PC-3 (cell line): ENCODE measurements around the gene CELF6. TPM values are rescaled to one million over a fixed set of nuclear protein-coding genes. Genes with fewer than 3 reads are reported as not detected.
A peak's percentile ranks its signal among the peaks of the same experiment; 100 is the strongest.

Experiments used
- ATAC-seq: fragments of 200-7000 bp; cut with Tn5 transposase; 2 replicates; pipeline ENCODE4 v1.9.1; 2020; ENCODE audit warnings: mild to moderate bottlenecking, moderate library complexity
- BruUV-seq: library from RNA; stranded (reverse); fragments of 400-500 nt; replicated peaks from 2 replicates; lab custom pipeline; 2021; lab: Mats Ljungman, UMichigan
- CTCF ChIA-PET: fragments of 300-600 bp; sonication (Branson Sonifier 250); formaldehyde crosslinking; loops from one replicate; lab custom pipeline; 2022; ENCODE audit warnings: antibody characterized with exemption; lab: Charles Lee
- POLR2A ChIA-PET: fragments of 300-600 bp; sonication (Branson Sonifier 250); formaldehyde crosslinking; loops from one replicate; lab custom pipeline; 2022; ENCODE audit warnings: antibody characterized with exemption; ENCODE audit not compliant: unreplicated experiment; lab: Charles Lee
- DNase-seq: peaks from one replicate; pipeline ENCODE4 v3.0.0-alpha.2; 2015
- H2AFZ ChIP-seq: fragments of 300-600 bp; sonication (generic); 2 replicates; pipeline ENCODE4 v1.6.0; 2016; ENCODE audit warnings: antibody characterized with exemption, low read length
- H3F3A ChIP-seq: fragments of 300-600 bp; sonication (generic); one replicate; pipeline ENCODE4 v1.6.0; 2017; ENCODE audit warnings: antibody characterized with exemption, low read length, control low read depth, mild to moderate bottlenecking; ENCODE audit not compliant: unreplicated experiment
- H3K27ac ChIP-seq: fragments of 300-600 bp; sonication (generic); 2 replicates; pipeline ENCODE4 v1.5.1; 2016; ENCODE audit warnings: mild to moderate bottlenecking, low read length
- H3K27me3 ChIP-seq: fragments of 300-600 bp; sonication (generic); 2 replicates; pipeline ENCODE4 v1.6.1; 2016; ENCODE audit warnings: low read length, mixed read lengths
- H3K36me3 ChIP-seq: fragments of 300-600 bp; sonication (generic); 2 replicates; pipeline ENCODE4 v1.6.1; 2016; ENCODE audit warnings: low read depth, mixed run types, low read length, mixed read lengths
- H3K4me1 ChIP-seq: fragments of 300-600 bp; sonication (generic); 2 replicates; pipeline ENCODE4 v1.5.1; 2016; ENCODE audit warnings: low read length; ENCODE audit not compliant: insufficient read depth
- H3K4me2 ChIP-seq: fragments of 300-600 bp; sonication (generic); 2 replicates; pipeline ENCODE4 v1.6.0; 2016; ENCODE audit warnings: low read length
- H3K4me3 ChIP-seq: fragments of 300-600 bp; sonication (generic); 2 replicates; pipeline ENCODE4 v1.5.1; 2016; ENCODE audit warnings: mild to moderate bottlenecking, low read length, mixed read lengths
- H3K79me2 ChIP-seq: fragments of 300-600 bp; sonication (generic); 2 replicates; pipeline ENCODE4 v1.6.1; 2017; ENCODE audit warnings: low read length, mixed read lengths
- H3K9ac ChIP-seq: fragments of 300-600 bp; sonication (generic); 2 replicates; pipeline ENCODE4 v1.6.0; 2016; ENCODE audit warnings: mild to moderate bottlenecking, low read length
- H3K9me2 ChIP-seq: fragments of 300-600 bp; sonication (generic); replicated peaks from 2 replicates; pipeline ENCODE4 v1.6.1; 2016; ENCODE audit warnings: mixed run types, low read length, mixed read lengths
- H3K9me3 ChIP-seq: fragments of 300-600 bp; sonication (generic); 2 replicates; pipeline ENCODE4 v1.6.1; 2016; ENCODE audit warnings: low read length, mixed read lengths
- H4K20me1 ChIP-seq: fragments of 300-600 bp; sonication (generic); 2 replicates; pipeline ENCODE4 v1.6.1; 2016; ENCODE audit warnings: low read length, mixed read lengths
- EZH2 ChIP-seq: fragments of 300-600 bp; sonication (generic); IDR thresholded peaks from one replicate; pipeline ENCODE4 v1.6.1; 2017; ENCODE audit warnings: antibody characterized with exemption, mild to moderate bottlenecking, low read length; ENCODE audit not compliant: unreplicated experiment
- EZH2phosphoT487 ChIP-seq: fragments of 300-600 bp; sonication (generic); IDR thresholded peaks from 2 replicates; pipeline ENCODE4 v1.6.1; 2018; ENCODE audit warnings: mild to moderate bottlenecking, antibody characterized with exemption, low read length, borderline replicate concordance
- intact Hi-C: fragments of 100-400 bp; cut with micrococcal nuclease; formaldehyde crosslinking; loops from 2 replicates; pipeline ENCODE4 v1.9.0; 2023
- total RNA-seq: library from RNA; depleted of rRNA; stranded (reverse); fragments of >200 nt; gene quantifications from 2 replicates; pipeline ENCODE4 v1.2.3, GENCODE V29; 2014
- TF ChIP-seq, protein P1 (sequence below): fragments of 300-600 bp; sonication (generic); conservative IDR thresholded peaks from 2 replicates; pipeline ENCODE4 v1.5.1; 2017; ENCODE audit warnings: antibody characterized with exemption, low read depth, mild to moderate bottlenecking, low read length

The CELF6 gene
- total RNA-seq, 1 experiment from 2014 or later, result not detected

DNA sequence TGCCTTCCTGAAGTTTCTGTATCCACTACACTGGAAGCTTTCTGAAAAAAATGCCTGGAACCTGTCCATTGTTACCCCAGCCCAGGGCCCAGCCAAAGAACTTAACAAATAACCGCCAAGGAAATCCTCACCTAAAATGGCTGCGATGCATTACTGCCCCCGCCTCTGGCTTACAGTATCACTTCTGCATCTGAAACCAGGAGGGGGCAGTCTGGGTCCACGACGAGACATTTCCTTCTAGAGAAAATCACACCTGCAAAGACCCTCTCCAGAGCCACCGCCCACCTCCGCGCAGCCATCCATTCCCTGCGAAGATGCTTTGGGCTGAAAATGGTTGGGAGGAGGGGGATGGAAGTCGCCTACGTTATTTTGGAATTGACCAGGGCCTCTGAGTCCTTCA, 22.4 kb upstream of the CELF6 start:
- ChIA-PET POLR2A (no interaction called here), CTCF (no interaction called here)
- BruUV-seq, result no TSS peak
- H3K9ac ChIP-seq, result no peak overlapping the region
- TF ChIP-seq EZH2phosphoT487, result no peak
- TF ChIP-seq, protein P1, sequence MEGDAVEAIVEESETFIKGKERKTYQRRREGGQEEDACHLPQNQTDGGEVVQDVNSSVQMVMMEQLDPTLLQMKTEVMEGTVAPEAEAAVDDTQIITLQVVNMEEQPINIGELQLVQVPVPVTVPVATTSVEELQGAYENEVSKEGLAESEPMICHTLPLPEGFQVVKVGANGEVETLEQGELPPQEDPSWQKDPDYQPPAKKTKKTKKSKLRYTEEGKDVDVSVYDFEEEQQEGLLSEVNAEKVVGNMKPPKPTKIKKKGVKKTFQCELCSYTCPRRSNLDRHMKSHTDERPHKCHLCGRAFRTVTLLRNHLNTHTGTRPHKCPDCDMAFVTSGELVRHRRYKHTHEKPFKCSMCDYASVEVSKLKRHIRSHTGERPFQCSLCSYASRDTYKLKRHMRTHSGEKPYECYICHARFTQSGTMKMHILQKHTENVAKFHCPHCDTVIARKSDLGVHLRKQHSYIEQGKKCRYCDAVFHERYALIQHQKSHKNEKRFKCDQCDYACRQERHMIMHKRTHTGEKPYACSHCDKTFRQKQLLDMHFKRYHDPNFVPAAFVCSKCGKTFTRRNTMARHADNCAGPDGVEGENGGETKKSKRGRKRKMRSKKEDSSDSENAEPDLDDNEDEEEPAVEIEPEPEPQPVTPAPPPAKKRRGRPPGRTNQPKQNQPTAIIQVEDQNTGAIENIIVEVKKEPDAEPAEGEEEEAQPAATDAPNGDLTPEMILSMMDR, result peak; percentile 81
- no peak for TF ChIP-seq EZH2
- ATAC-seq (peak; percentile 42), DNase-seq (peak; percentile 70)
- H3F3A ChIP-seq, result no peaks in the 10 kb centered on the region
- intact Hi-C loops, result loop anchor here (1.0 to 10.0 kb wide), 2 partner anchors 131 to 242 kb away; no protein-coding TSS in a partner anchor
- H3K4me3 ChIP-seq, result no peak overlapping the region
- H3K4me1 ChIP-seq, result peaks cover 19% of the 10 kb centered on the region
- no peaks in the 10 kb centered on the region for H3K9me3 ChIP-seq
- no peaks in the 10 kb centered on the region for H3K36me3 ChIP-seq
- no peak overlapping the region for H3K27ac ChIP-seq
- H4K20me1 ChIP-seq, result no peaks in the 10 kb centered on the region
- no peaks in the 10 kb centered on the region for H3K79me2 ChIP-seq
- H3K9me2 ChIP-seq, result no peaks in the 10 kb centered on the region
- H3K4me2 ChIP-seq, result peak overlapping the region; percentile 25; the same call in 1 of the 2 replicates
- no peaks in the 10 kb centered on the region for H3K27me3 ChIP-seq
- H2AFZ ChIP-seq, result peak overlapping the region; percentile 85

DNA sequence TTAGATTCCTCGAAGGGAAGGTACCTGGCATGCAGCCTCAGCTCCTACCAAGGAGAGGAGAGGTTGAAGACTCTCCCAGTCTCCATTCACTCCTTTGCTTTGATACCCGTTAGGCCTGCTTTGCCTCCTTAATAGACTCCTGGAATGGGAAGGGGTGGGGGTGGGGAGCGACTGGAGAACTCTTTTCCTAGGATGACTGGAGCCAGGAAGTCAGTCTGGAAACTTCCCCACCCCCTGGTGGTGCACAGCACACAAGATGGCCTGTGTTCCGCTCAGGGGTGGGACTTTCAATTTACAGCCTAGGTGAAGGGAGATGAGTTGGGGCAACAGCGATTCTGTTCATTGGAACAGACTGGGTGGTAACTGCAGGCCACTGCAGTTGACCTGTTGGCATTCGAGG, 21.4 kb upstream of the CELF6 start:
- H3K4me3 ChIP-seq, result no peak overlapping the region
- CTCF ChIA-PET, result interaction anchor here (0.6 kb wide), 1 partner anchor 107 kb away, joined by 3 read pairs; no protein-coding TSS in a partner anchor
- intact Hi-C loops, result loop anchor here (10.0 kb wide), 1 partner anchor 243 kb away; no protein-coding TSS in a partner anchor

GRCh38 chr15:72340366-72340765, 20.4 kb upstream of the CELF6 start:
- TF ChIP-seq EZH2, result no peak
- TF ChIP-seq EZH2phosphoT487, result no peak
- TF ChIP-seq, protein P1, result no peak
- peak overlapping the region; percentile 77 for H3K4me2 ChIP-seq
- DNase-seq (no peak), ATAC-seq (no peak)
- H3K4me1 ChIP-seq, result peaks cover 19% of the 10 kb centered on the region
- H3K27ac ChIP-seq, result peak overlapping the region; percentile 56
- ChIA-PET CTCF (no interaction called here), POLR2A (interaction anchor here (0.6 kb wide), 1 partner anchor 49 kb away, joined by 3 read pairs; no protein-coding TSS in a partner anchor)
- no peak overlapping the region for H3K9ac ChIP-seq
- H4K20me1 ChIP-seq, result no peaks in the 10 kb centered on the region
- no TSS peak for BruUV-seq
- intact Hi-C loops, result loop anchor here (10.0 kb wide), 1 partner anchor 244 kb away; no protein-coding TSS in a partner anchor
- no peaks in the 10 kb centered on the region for H3K9me2 ChIP-seq
- H3K27me3 ChIP-seq, result no peaks in the 10 kb centered on the region
- H3K4me3 ChIP-seq, result no peak overlapping the region
- peak overlapping the region; percentile 64; the same call in 1 of the 2 replicates for H2AFZ ChIP-seq
- no peaks in the 10 kb centered on the region for H3K9me3 ChIP-seq
- H3K36me3 ChIP-seq, result no peaks in the 10 kb centered on the region
- H3K79me2 ChIP-seq, result no peaks in the 10 kb centered on the region
- no peaks in the 10 kb centered on the region for H3F3A ChIP-seq

More for the DNA sequence above, 21.4 kb upstream of the CELF6 start:
- Histone ChIP-seq H3K79me2 (no peaks in the 10 kb centered on the region), H3K9ac (no peak overlapping the region), H3K36me3 (no peaks in the 10 kb centered on the region), H3K9me3 (no peaks in the 10 kb centered on the region), H3K4me2 (no peak overlapping the region), H2AFZ (peak overlapping the region; percentile 85), H3F3A (no peaks in the 10 kb centered on the region), H4K20me1 (no peaks in the 10 kb centered on the region), H3K27me3 (no peaks in the 10 kb centered on the region), H3K9me2 (no peaks in the 10 kb centered on the region), H3K4me1 (peaks cover 19% of the 10 kb centered on the region), H3K27ac (no peak overlapping the region)
- TF ChIP-seq EZH2, result no peak
- TF ChIP-seq, protein P1, result peak; percentile 58
- POLR2A ChIA-PET, result no interaction called here
- DNase-seq (peak; percentile 51), ATAC-seq (no peak)
- BruUV-seq, result no TSS peak
